HCT116 (cell line): ENCODE data around the gene VMO1. TPM values are rescaled to one million over a fixed set of nuclear protein-coding genes. Genes with fewer than 3 reads are reported as not detected.

Source experiments
- ATAC-seq: fragments of 200-7000 bp; cut with Tn5 transposase; 2 replicates; pipeline ENCODE4 v1.9.1; 2020; ENCODE audit warnings: mild to moderate bottlenecking, moderate library complexity
- BruUV-seq: library from RNA; stranded (reverse); fragments of 400-500 nt; replicated peaks from 2 replicates; lab custom pipeline; 2021; lab: Mats Ljungman, UMichigan
- CTCF ChIA-PET: fragments of 300-600 bp; sonication (Branson Sonifier 250); formaldehyde crosslinking; loops from one replicate; lab custom pipeline; 2021; ENCODE audit warnings: antibody characterized with exemption; lab: Charles Lee
- POLR2A ChIA-PET: fragments of 300-600, 350-600 bp; sonication (Branson Sonifier 250); formaldehyde crosslinking; loops from one replicate; lab custom pipeline; 2021; ENCODE audit warnings: antibody characterized with exemption; lab: Charles Lee
- RAD21 ChIA-PET, 2 experiments: fragments of 300-600 bp; sonication (Branson Sonifier 250); formaldehyde crosslinking; loops; one replicate each; lab custom pipeline; 2023; ENCODE audit warnings: low total read pairs in 2 of 2; ENCODE audit not compliant: uncharacterized antibody in 2 of 2, unreplicated experiment in 2 of 2, low non-redundant PET in 1 of 2; lab: Charles Lee
- DNase-seq: peaks from one replicate; pipeline ENCODE4 v3.0.0-alpha.2; 2010; ENCODE audit warnings: low read depth, low spot score
- H2AFZ ChIP-seq: fragments of 200-600 bp; shearing (Covaris generic), sonication (generic); 2 replicates; pipeline ENCODE4 v1.6.1; 2017; ENCODE audit warnings: low read depth, mixed run types, mixed read lengths, antibody characterized with exemption, low read length; ENCODE audit not compliant: poor library complexity, severe bottlenecking
- H3K27ac ChIP-seq: 2 replicates; pipeline ENCODE4 v1.5.1; 2012; ENCODE audit warnings: low read depth, low read length
- H3K27me3 ChIP-seq: fragments of 200-600 bp; sonication (generic); 2 replicates; pipeline ENCODE4 v1.6.1; 2016; ENCODE audit warnings: mixed run types, low read length, mixed read lengths; ENCODE audit not compliant: insufficient read depth
- H3K36me3 ChIP-seq, 2 experiments: fragments of 200-500 bp in 1 of 2; fragments of 200-600 bp in 1 of 2; sonication (Bioruptor generic) in 1 of 2; sonication (generic) in 1 of 2; 2 replicates each; pipeline versions ENCODE4 v1.5.1 to v1.6.1; 2014 to 2016; ENCODE audit warnings: low read length in 2 of 2, inconsistent platforms in 1 of 2, mixed read lengths in 1 of 2, mixed run types in 1 of 2; ENCODE audit not compliant: insufficient read depth in 2 of 2, control insufficient read depth in 1 of 2
- H3K4me1 ChIP-seq, 2 experiments: fragments of 200-600 bp in 1 of 2; sonication (generic) in 1 of 2; 2 replicates each; pipeline versions ENCODE4 v1.5.1 to v1.6.1; 2012 to 2017; ENCODE audit warnings: low read length in 2 of 2, inconsistent platforms in 1 of 2, mild to moderate bottlenecking in 1 of 2, mixed read lengths in 1 of 2, mixed run types in 1 of 2, moderate library complexity in 1 of 2; ENCODE audit not compliant: insufficient read depth in 2 of 2, control insufficient read depth in 1 of 2
- H3K4me2 ChIP-seq: fragments of 200-600 bp; sonication (generic); 2 replicates; pipeline ENCODE4 v1.6.1; 2017; ENCODE audit warnings: mixed run types, low read length, mixed read lengths
- H3K4me3 ChIP-seq, 2 experiments: fragments of 200-600 bp in 1 of 2; sonication (generic) in 1 of 2; replicated peaks in 1 of 2; 2 replicates each; pipeline ENCODE4 v1.5.1; 2011 to 2016; ENCODE audit warnings: low read length in 2 of 2, control low read depth in 1 of 2, low read depth in 1 of 2, mild to moderate bottlenecking in 1 of 2, mixed read lengths in 1 of 2, mixed run types in 1 of 2
- H3K79me2 ChIP-seq: fragments of 200-600 bp; sonication (generic); 2 replicates; pipeline ENCODE4 v1.6.1; 2017; ENCODE audit warnings: mild to moderate bottlenecking, mixed run types, low read length, moderate library complexity, mixed read lengths; ENCODE audit not compliant: insufficient read depth
- H3K9ac ChIP-seq: fragments of 200-600 bp; sonication (generic); 2 replicates; pipeline ENCODE4 v1.6.1; 2016; ENCODE audit warnings: low read length, mixed read lengths
- H3K9me2 ChIP-seq: fragments of 200-600 bp; sonication (generic), shearing (Covaris generic); 2 replicates; pipeline ENCODE4 v1.6.1; 2017; ENCODE audit warnings: mixed run types, mild to moderate bottlenecking, moderate library complexity; ENCODE audit not compliant: insufficient read depth
- H3K9me3 ChIP-seq, 2 experiments: fragments of 200-500 bp in 1 of 2; fragments of 200-600 bp in 1 of 2; sonication (Bioruptor generic) in 1 of 2; sonication (generic) in 1 of 2; 2 replicates each; pipeline ENCODE4 v1.6.1; 2014 to 2017; ENCODE audit warnings: low read length in 2 of 2, mixed read lengths in 2 of 2, inconsistent platforms in 1 of 2, low read depth in 1 of 2, mild to moderate bottlenecking in 1 of 2, mixed run types in 1 of 2, moderate library complexity in 1 of 2; ENCODE audit not compliant: control insufficient read depth in 1 of 2, insufficient read depth in 1 of 2
- H4K20me1 ChIP-seq: fragments of 200-600 bp; sonication (generic), shearing (Covaris generic); 2 replicates; pipeline ENCODE4 v1.6.1; 2017; ENCODE audit warnings: mixed run types, mild to moderate bottlenecking, moderate library complexity; ENCODE audit not compliant: insufficient read depth
- CEBPB ChIP-seq: IDR thresholded peaks from 2 replicates; pipeline ENCODE4 v1.6.1; 2012; ENCODE audit warnings: low read depth
- EGR1 ChIP-seq: IDR thresholded peaks from 2 replicates; pipeline ENCODE4 v1.6.1; 2012; ENCODE audit warnings: low read depth
- ELF1 ChIP-seq: IDR thresholded peaks from 2 replicates; pipeline ENCODE4 v1.6.1; 2012; ENCODE audit warnings: low read depth, borderline replicate concordance
- EZH2phosphoT487 ChIP-seq: fragments of 200-600 bp; IDR thresholded peaks from 2 replicates; pipeline ENCODE4 v1.6.1; 2018; ENCODE audit warnings: antibody characterized with exemption, borderline replicate concordance
- FOSL1 ChIP-seq: IDR thresholded peaks from 2 replicates; pipeline ENCODE4 v1.6.1; 2012; ENCODE audit warnings: low read depth
- JUND ChIP-seq: IDR thresholded peaks from 2 replicates; pipeline ENCODE4 v1.6.1; 2012
- POLR2A ChIP-seq: IDR thresholded peaks from 2 replicates; pipeline ENCODE4 v1.7.0; 2011; ENCODE audit warnings: borderline replicate concordance; ENCODE audit not compliant: insufficient read depth, insufficient read length; ENCODE audit errors: extremely low read depth
- POLR2AphosphoS5 ChIP-seq: IDR thresholded peaks from 2 replicates; pipeline ENCODE4 v1.6.1; 2011; ENCODE audit warnings: mild to moderate bottlenecking, low read depth, low read length, moderate library complexity
- SIN3A ChIP-seq: IDR thresholded peaks from 2 replicates; pipeline ENCODE4 v1.6.1; 2012; ENCODE audit warnings: low read depth
- SP1 ChIP-seq: IDR thresholded peaks from 2 replicates; pipeline ENCODE4 v1.6.1; 2012; ENCODE audit warnings: low read depth
- TCF7L2 ChIP-seq: IDR thresholded peaks from 2 replicates; pipeline ENCODE4 v1.7.0; 2011; ENCODE audit warnings: borderline replicate concordance, inconsistent platforms; ENCODE audit not compliant: insufficient read depth, insufficient read length; ENCODE audit errors: extremely low read depth
- YY1 ChIP-seq: IDR thresholded peaks from 2 replicates; pipeline ENCODE4 v1.6.1; 2011; ENCODE audit warnings: low read length, low read depth, moderate library complexity, mild to moderate bottlenecking; ENCODE audit not compliant: insufficient replicate concordance; ENCODE audit errors: extremely low read depth
- ZFX ChIP-seq: fragments of 450-650 bp; IDR thresholded peaks from 2 replicates; pipeline ENCODE4 v1.6.1; 2017
- intact Hi-C: fragments of 100-400 bp; cut with micrococcal nuclease; formaldehyde crosslinking; loops from 2 replicates; pipeline ENCODE4 v1.10.0; 2022
- total RNA-seq: library from RNA; stranded (reverse); gene quantifications from one replicate; pipeline ENCODE4 v1.2.1, GENCODE V29; 2021; ENCODE audit not compliant: unreplicated experiment
- TF ChIP-seq, protein P1 (sequence below), 3 experiments: fragments of 200-600 bp in 1 of 3; sonication (generic) in 1 of 3; IDR thresholded peaks in 2 of 3; conservative IDR thresholded peaks in 1 of 3; 2 replicates each; pipeline ENCODE4 v1.5.1; 2012 to 2017; ENCODE audit warnings: low read depth in 2 of 3, low read length in 2 of 3, antibody characterized with exemption in 1 of 3, borderline replicate concordance in 1 of 3, control low read depth in 1 of 3, mild to moderate bottlenecking in 1 of 3, mixed read lengths in 1 of 3, mixed run types in 1 of 3, moderate library complexity in 1 of 3; ENCODE audit not compliant: insufficient read depth in 1 of 3
- TF ChIP-seq, protein P2 (sequence below): IDR thresholded peaks from 2 replicates; pipeline ENCODE4 v1.6.1; 2012

Gene VMO1
- total RNA-seq, 1 experiment from 2014 or later: 0.76 TPM

DNA sequence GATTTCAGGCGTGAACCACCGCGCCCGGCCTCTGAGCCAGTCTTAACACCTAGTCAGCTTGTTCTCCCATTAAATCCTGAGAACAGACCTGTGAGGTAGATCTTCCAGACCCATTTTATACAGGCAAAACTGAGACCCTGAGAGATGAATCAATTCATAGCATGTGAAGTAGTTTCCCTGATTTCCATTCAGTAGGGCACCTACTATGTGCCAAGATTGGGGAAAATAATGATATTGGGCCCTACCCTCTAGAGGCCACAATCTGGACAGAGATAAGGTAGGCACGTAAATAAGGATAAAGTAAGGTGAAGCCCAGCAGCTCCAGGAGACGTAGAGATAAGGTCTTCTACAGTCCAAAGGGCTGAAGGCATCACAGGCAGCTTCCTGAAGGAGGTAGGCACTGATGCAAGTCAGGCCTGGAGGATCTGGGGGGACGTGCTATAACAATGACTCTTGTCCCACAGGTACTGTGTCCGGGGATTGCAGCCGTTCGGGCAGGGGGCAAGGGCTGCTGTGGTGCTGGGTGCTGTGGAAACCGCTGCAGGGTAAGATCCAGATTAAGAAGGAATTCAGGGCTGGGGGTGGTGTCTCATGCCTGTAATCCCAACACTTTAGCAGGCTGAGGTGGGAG lies 5.7 kb downstream of the VMO1 start (continued):
- TF ChIP-seq YY1: no peak
- no peak for TF ChIP-seq CEBPB
- no peak for TF ChIP-seq POLR2A
- TF ChIP-seq, all 23 proteins: peak for 0

DNA sequence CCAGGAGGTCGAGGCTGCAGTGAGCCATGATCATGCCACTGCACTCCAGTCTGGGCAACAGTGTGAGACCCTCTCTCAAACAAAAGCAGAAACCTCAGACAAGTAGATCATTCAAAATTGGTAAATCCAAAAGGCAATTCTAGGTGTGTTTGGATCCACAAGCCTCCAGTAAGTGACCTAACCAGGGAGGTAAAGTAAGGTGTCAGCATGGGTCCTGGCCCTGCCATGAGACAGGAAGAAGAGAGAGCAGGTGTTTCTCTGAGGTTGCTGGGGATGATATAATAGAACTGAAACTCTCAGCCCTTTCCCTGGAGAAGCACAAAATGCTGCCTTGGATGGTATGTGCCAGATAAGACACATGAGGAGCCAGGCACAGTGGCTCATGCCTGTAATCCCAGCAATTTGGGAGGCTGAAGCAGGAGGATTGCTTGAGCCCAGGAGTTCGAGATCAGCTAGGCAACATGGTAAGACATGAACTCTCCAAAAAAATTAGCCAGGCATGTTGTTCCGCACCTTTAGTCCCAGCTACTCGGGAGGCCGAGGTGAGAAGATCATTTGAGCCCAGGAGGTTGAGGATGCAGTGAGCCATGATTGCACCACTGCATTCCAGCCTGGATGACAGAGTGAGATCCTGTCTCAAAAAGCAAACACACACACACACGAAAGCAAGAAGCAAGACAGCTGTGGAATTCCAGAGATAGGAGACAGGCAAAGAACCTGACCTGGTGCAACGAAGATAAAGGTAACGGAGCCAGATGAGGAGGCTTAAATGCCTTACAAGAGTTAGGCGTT lies 8.0 kb downstream of the VMO1 start:
- Histone ChIP-seq H3K4me1 (no peaks in the 10 kb centered on the region), H2AFZ (no peak overlapping the region), H3K27ac (no peak overlapping the region), H4K20me1 (no peaks in the 10 kb centered on the region), H3K9me2 (no peaks in the 10 kb centered on the region)
- DNase-seq: no peak
- intact Hi-C loops: no loop called here
- POLR2A ChIA-PET: no interaction called here
- TF ChIP-seq ELF1 (no peak), TCF7L2 (no peak), FOSL1 (no peak), POLR2AphosphoS5 (no peak), SP1 (no peak), SIN3A (no peak), JUND (no peak), EZH2phosphoT487 (no peak), ZFX (no peak), POLR2A (no peak), EGR1 (no peak)
- TF ChIP-seq, protein P1, sequence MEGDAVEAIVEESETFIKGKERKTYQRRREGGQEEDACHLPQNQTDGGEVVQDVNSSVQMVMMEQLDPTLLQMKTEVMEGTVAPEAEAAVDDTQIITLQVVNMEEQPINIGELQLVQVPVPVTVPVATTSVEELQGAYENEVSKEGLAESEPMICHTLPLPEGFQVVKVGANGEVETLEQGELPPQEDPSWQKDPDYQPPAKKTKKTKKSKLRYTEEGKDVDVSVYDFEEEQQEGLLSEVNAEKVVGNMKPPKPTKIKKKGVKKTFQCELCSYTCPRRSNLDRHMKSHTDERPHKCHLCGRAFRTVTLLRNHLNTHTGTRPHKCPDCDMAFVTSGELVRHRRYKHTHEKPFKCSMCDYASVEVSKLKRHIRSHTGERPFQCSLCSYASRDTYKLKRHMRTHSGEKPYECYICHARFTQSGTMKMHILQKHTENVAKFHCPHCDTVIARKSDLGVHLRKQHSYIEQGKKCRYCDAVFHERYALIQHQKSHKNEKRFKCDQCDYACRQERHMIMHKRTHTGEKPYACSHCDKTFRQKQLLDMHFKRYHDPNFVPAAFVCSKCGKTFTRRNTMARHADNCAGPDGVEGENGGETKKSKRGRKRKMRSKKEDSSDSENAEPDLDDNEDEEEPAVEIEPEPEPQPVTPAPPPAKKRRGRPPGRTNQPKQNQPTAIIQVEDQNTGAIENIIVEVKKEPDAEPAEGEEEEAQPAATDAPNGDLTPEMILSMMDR (IDR thresholded peaks at IDR 0.05 in 2 of 3, conservative IDR thresholded peaks at IDR 0.05 in 1 of 3; ENCODE audit: borderline replicate concordance in 1 of 3, insufficient read depth in 1 of 3, low read depth in 2 of 3, low read length in 2 of 3): no peak
- TF ChIP-seq, protein P2, sequence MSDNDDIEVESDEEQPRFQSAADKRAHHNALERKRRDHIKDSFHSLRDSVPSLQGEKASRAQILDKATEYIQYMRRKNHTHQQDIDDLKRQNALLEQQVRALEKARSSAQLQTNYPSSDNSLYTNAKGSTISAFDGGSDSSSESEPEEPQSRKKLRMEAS: no peak
- TF ChIP-seq, all 23 proteins: peak for 0
- BruUV-seq: no TSS peak
- Histone ChIP-seq H3K79me2 (no peaks in the 10 kb centered on the region), H3K36me3 (no peaks in the 10 kb centered on the region), H3K27me3 (no peaks in the 10 kb centered on the region), H3K9ac (no peak overlapping the region), H3K4me2 (no peak overlapping the region), H3K9me3 (no peaks in the 10 kb centered on the region), H3K4me3 (no peak overlapping the region)
- ChIA-PET RAD21 (no interaction called here), CTCF (interaction anchor here (3.3 kb wide), 1 partner anchor 11 kb away, joined by 19 read pairs; the partner anchor contains the start of gene GLTPD2)
- ATAC-seq: no peak
